NCI-H2171 treated with DMSO at 0.1 percent for 48 hours (cell line): Measurements from ENCODE around the gene TCEAL9.
"Not testable (repeated sequence)": the region's sequence is repeated elsewhere in the genome, so short reads cannot be mapped to it uniquely, and the experiment has no call there.

Experiments used
- DNase-seq: peaks from one replicate; lab custom pipeline; 2025; lab: John Stamatoyannopoulos, UW

TCEAL9 gene, protein sequence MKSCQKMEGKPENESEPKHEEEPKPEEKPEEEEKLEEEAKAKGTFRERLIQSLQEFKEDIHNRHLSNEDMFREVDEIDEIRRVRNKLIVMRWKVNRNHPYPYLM

GRCh38 chrX:103356130-103356798, at the start of gene TCEAL9:
Gene TCEAL9, plus strand, starts transcription at chrX:103356506. Its CDS starts 1,179 bp downstream, at chrX:103357685.
- DNase-seq = peak; percentile 83

GRCh38 chrX:103309860-103310554, 46.3 kb upstream of the TCEAL9 start:
- DNase-seq = peak; percentile 7

GRCh38 chrX:103310555-103311398, 45.5 kb upstream of the TCEAL9 start, which contains the start of gene BEX2:
Gene BEX2, minus strand, starts transcription at chrX:103310990. Its CDS starts 1,014 bp downstream, at chrX:103309976.
- DNase-seq = peak; percentile 79

DNA sequence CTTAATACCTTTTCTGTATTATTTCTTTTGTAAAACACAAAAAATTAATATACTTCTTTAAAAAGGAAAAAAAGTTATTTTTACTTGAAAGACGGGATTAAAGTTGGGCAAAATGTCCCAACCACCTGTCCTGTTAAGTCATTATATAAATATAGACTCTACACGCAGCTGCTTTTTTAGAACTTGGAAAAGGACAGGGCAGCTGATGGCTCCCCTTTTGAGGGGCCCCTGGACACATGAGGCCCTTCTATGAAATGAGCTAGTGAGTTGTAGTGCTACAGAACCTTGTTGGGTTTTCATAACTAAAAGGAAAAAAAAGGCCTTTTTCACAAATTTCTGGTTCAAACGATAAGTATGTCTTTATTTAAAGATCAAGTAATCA, 44.9 kb upstream of the TCEAL9 start:
- DNase-seq = no peak

DNA sequence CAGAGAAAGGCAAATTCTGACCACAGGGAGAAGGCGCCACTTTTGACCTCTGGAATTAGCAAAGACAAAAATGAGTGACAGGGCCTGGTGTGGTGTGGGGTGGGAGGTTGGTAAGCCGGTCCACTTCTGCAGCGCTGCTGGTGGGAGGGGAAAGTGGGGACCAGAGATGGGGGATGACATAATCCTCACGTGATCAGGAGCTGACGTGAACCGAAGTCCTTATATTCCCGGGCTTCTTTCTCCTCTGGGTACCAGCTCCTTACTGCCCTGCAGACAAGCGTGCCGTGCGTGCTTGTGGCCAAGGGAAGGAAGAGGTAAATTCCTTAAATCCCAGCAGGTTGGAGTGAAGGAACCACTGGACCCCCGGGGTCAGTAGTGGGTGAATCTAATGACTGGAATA, 26.3 kb upstream of the TCEAL9 start, which contains the start of gene TCEAL7:
Gene TCEAL7 (plus strand): TSS at position 249 of the 400 bp plus-strand sequence. CDS start 1,165 bp downstream, outside the sequence.
- no peak for DNase-seq

- no peak for DNase-seq
Measured at GRCh38 chrX:103330681-103331288, 25.5 kb upstream of the TCEAL9 start.

- DNase-seq = no peak
Measured at GRCh38 chrX:103338663-103339062, 17.6 kb upstream of the TCEAL9 start.

GRCh38 chrX:103343105-103343504, 13.2 kb upstream of the TCEAL9 start:
- DNase-seq = peak; percentile 8

DNA sequence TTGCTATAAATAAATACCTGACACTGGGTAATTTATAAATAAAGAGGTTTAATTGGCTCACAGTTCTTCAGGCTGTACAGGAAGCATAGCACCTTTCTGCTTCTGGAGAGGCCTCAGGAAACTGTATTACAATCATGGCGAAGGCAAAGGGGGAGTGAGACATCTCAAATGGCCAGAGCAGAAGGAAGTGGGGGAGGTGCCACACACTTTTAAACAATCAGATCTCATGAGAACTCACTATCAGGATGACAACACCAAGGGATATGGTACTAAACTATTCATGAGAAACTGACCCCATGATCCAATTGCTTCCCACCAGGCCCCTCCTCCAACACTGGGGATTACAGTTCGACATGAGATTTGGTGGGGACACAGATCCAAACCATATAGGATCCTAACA, 11.7 kb upstream of the TCEAL9 start:
- no peak for DNase-seq

DNA sequence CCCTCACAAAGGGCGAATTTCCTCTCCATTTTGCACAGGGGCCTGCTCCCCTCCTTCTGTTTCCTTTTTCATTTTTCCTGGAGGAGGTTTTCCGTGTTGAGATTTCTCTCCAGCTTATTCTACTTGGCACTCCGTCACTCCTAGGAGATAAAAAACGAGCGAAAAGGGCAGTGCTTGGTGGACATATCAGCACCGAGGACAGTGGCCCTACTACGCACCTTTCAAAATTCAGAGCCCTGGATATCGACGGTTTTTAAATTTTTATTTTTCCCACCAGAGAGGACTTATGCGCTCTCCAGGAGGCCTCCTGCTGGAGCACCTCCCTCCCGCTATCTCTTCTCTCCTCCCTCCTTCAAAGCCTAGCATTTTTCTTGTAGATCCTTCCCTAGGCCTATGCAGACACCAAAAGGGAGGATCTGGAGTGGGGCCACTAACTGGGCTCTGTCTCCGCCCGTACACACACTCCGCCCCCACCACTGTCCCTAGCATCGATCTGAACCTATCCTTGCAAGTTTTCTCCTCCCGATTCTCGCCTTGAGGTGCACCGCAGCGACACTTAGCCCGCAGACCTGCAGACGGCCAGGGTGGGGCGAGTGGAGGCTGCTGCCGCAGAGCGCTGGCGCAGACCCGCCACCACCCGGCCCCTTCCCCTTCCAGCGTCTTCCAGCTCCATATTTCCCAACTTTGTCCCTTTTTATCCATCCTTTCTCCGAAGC, 8.5 kb upstream of the TCEAL9 start:
- no peak for DNase-seq

DNA sequence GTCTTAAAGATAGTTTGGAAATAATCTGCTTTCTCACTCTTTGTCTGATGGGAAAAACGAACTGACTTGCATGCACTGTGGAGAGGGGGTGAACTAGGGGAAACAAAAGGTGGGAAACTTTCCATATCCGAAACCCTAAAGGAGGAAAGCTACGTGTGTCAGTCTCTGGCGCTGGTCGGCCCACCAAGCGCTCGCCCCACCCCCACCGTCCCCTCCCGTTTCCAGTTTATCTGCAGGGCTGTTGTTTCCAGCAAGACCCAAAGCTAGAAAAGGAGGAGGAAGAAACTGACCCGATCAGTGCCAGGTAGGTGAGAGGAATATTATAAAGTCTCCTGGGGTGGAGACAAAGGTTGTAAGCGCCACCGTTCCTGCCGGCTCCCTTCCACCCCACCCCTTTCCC, 552 bp downstream of the TCEAL9 start:
- no peak for DNase-seq

GRCh38 chrX:103357871-103358270, 1.6 kb downstream of the TCEAL9 start:
- no peak for DNase-seq

GRCh38 chrX:103359605-103360004, 3.3 kb downstream of the TCEAL9 start:
- DNase-seq = not testable (repeated sequence)

GRCh38 chrX:103360092-103360491, 3.8 kb downstream of the TCEAL9 start:
- no peak for DNase-seq

DNA sequence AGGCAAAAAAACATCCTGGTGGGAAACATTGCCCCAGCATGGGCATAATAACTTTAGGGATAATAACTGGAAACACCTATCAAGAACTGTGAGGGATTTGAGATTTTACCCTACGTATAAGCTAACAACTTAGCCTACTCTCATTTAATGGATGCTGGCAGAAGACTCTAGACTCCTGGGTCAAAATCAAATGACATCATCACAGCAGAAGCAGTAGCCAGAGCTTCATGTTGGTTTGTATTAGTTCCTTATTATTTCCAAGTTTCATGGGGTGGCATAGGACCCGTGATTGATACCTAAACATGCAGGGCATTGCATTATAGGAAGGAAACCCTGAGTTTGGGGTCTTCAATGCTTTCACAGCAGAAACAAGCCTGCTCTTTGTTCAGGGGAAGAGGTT, 4.6 kb downstream of the TCEAL9 start:
- no peak for DNase-seq

- no peak for DNase-seq
Measured at GRCh38 chrX:103361798-103362197, 5.5 kb downstream of the TCEAL9 start.

DNA sequence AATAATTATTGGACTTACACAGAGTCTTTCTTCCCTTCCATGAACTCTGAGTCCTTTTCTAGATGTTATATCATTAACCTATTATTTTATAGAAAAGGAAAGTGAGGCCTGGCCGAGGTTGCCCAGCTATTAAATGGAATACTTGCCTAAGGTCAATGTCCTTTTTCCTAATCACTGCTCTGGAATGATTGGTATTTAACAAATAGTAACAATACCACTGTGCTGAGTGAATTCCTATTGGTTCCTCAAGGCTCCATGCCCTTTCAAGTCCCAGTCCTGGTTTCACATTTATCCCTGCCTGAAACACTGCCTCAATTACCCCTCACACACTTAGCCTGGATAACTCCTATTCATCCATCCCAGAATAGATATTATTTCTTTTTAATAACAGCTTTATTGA, 6.2 kb downstream of the TCEAL9 start:
- no peak for DNase-seq

DNA sequence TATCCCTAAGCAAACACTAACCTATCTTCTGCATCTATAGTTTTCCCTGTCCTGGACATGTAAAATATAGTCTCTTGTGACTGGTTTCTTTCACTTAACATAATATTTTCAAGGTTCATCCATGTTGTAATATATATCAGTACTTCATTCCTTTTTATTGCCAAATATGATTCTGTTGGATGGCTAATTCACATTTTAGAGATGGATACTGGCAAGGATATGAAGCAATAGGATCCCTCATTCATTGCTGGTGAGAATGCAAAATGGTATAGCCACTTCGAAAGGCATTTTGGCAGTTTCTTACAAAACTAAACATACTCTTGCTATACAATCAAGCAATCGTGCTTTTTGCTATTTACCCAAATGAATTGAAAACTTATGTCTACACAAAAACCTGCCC, 6.7 kb downstream of the TCEAL9 start:
- no peak for DNase-seq

- no peak for DNase-seq
Measured at GRCh38 chrX:103367502-103367901, 11.2 kb downstream of the TCEAL9 start.

- no peak for DNase-seq
Measured at GRCh38 chrX:103369479-103369878, 13.2 kb downstream of the TCEAL9 start.

DNA sequence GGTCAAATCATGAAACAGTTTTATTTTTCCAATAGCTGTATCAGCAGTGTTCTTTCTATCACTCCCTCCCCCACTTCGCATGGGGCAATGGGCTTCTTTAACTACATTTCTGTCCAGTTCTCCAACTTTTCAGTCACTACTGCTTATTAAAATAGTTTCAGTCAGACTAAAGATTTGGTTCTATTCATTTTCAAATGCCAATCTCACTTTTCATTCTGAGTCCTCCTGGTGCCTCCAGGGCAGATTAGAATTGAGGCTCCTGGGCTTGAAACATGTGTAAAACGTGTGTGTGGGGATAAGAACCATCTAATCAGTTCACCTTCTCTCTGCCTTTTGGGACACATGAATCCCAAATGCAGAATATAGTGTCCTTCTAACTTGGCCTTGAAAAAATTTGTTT, 16.6 kb downstream of the TCEAL9 start:
- no peak for DNase-seq
